ENCODE data around the gene GOSR1. TPM values are rescaled to one million over a fixed set of nuclear protein-coding genes. Genes with fewer than 3 reads are reported as not detected.

Gene GOSR1
- total and polyA plus RNA-seq, 2 donors (not counting 3 experiments of a cell fraction or from before 2014, with no cell fraction given): 13.8 to 41.0 TPM

DNA sequence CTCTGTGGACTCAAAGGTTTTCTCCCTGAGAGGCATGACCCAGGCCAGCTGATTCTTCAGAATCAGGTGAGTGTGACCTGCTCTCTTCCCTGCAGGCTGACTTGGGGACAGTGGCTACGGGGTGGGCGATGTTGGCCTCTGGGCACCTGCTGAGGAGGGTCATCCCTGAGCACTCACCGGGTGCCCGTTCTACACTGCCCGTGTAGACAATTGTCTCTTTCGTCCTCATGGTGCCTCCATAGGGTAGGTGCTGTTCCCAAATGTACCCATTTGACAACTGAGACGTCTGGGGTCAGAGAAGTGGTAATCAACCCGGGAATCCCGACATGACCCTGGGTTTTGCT is 74.8 kb downstream of the GOSR1 start:
- BruUV-seq (replicated peaks): no TSS peak
- H3K36me3 ChIP-seq (ENCODE audit: control insufficient read depth in 2 of 2, extremely low read depth in 1 of 2, insufficient read depth in 2 of 2, low read length in 2 of 2): no peaks in the 10 kb centered on the region
- dilution Hi-C loops (cut with MboI; ENCODE audit: extremely low pct_ligation_motif_present, low sequenced_read_pairs): no loop called here

More for the DNA sequence above, 74.8 kb downstream of the GOSR1 start:
- Histone ChIP-seq H3K9me1 (replicated peaks; ENCODE audit: control insufficient read depth, extremely low read depth, insufficient read depth, low read length) (no peaks in the 10 kb centered on the region), H3K9me3 (replicated peaks; ENCODE audit: control insufficient read depth, insufficient read depth, low read length) (no peaks in the 10 kb centered on the region), H3K4me1 (ENCODE audit: control insufficient read depth, extremely low read depth, insufficient read depth, low read length) (no peaks in the 10 kb centered on the region), H3K27me3 (ENCODE audit: control insufficient read depth in 2 of 2, insufficient read depth in 2 of 2, low read length in 2 of 2) (no peaks in the 10 kb centered on the region), H3K9ac (replicated peaks; ENCODE audit: extremely low read depth, insufficient read depth, low read length) (no peak overlapping the region), H2AFZ (ENCODE audit: low read depth, low read length) (no peak overlapping the region), H3K4me2 (ENCODE audit: insufficient read depth, low read length) (no peak overlapping the region), H3K27ac (ENCODE audit: insufficient read depth, low read depth, low read length) (no peak overlapping the region), H3K79me2 (ENCODE audit: control insufficient read depth, insufficient read depth, low read length) (no peaks in the 10 kb centered on the region), H4K20me1 (replicated peaks; ENCODE audit: control insufficient read depth, extremely low read depth, insufficient read depth, low read length) (no peaks in the 10 kb centered on the region), H3K4me3 (replicated peaks in 1 of 3; ENCODE audit: insufficient read depth in 1 of 3, low read depth in 1 of 3, low read length in 3 of 3) (no peak overlapping the region)
- intact Hi-C loops (cut with micrococcal nuclease): no loop called here
- POLR2A ChIA-PET: no interaction called here
- FAIRE-seq (no peak), DNase-seq (ENCODE audit: low read depth, low spot score) (no peak)
- no peak for TF ChIP-seq JUN (IDR thresholded peaks at IDR 0.05; ENCODE audit: borderline replicate concordance, insufficient read depth, insufficient read length, low read depth)
- TF ChIP-seq GATA2 (IDR thresholded peaks at IDR 0.05; ENCODE audit: insufficient read depth, insufficient read length, low read depth, low read length): no peak
- no peak for TF ChIP-seq POLR2AphosphoS5 (IDR thresholded peaks at IDR 0.05; ENCODE audit: insufficient read depth, low read depth, low read length)
- no peak for TF ChIP-seq FOS (IDR thresholded peaks at IDR 0.05; ENCODE audit: borderline replicate concordance, insufficient read depth, low read length)
- TF ChIP-seq, protein P1, sequence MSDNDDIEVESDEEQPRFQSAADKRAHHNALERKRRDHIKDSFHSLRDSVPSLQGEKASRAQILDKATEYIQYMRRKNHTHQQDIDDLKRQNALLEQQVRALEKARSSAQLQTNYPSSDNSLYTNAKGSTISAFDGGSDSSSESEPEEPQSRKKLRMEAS (IDR thresholded peaks at IDR 0.05; ENCODE audit: insufficient read depth, insufficient read length): no peak
- no peak for TF ChIP-seq MYC (IDR thresholded peaks at IDR 0.05; ENCODE audit: low read depth, low read length)
- no peak for TF ChIP-seq POLR2A (IDR thresholded peaks at IDR 0.05; ENCODE audit: low read depth, low read length)
- TF ChIP-seq, protein P2, sequence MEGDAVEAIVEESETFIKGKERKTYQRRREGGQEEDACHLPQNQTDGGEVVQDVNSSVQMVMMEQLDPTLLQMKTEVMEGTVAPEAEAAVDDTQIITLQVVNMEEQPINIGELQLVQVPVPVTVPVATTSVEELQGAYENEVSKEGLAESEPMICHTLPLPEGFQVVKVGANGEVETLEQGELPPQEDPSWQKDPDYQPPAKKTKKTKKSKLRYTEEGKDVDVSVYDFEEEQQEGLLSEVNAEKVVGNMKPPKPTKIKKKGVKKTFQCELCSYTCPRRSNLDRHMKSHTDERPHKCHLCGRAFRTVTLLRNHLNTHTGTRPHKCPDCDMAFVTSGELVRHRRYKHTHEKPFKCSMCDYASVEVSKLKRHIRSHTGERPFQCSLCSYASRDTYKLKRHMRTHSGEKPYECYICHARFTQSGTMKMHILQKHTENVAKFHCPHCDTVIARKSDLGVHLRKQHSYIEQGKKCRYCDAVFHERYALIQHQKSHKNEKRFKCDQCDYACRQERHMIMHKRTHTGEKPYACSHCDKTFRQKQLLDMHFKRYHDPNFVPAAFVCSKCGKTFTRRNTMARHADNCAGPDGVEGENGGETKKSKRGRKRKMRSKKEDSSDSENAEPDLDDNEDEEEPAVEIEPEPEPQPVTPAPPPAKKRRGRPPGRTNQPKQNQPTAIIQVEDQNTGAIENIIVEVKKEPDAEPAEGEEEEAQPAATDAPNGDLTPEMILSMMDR (IDR thresholded peaks at IDR 0.05; ENCODE audit: extremely low read depth in 1 of 2, insufficient read depth in 1 of 2, low read depth in 1 of 2, low read length in 2 of 2): no peak
- CTCF ChIA-PET: no interaction called here
